Fibroblast of lung (primary cell): Measurements from ENCODE around the gene AASDH. TPM values are rescaled to one million over a fixed set of nuclear protein-coding genes. Genes with fewer than 3 reads are reported as not detected.
A peak's percentile ranks its signal among the peaks of the same experiment; 100 is the strongest.

Experiments used
- DNase-seq, 2 donors: peaks; one replicate each; pipeline versions ENCODE4 v3.0.0 to v3.0.0-alpha.2; 2010; ENCODE audit warnings: low read depth in 2 of 2
- H2AFZ ChIP-seq: 2 replicates; pipeline ENCODE4 v1.5.1; 2012; ENCODE audit warnings: low read length, control low read depth, inconsistent platforms
- H3K27ac ChIP-seq: 2 replicates; pipeline ENCODE4 v1.5.1; 2011; ENCODE audit warnings: low read length, control low read depth; ENCODE audit not compliant: insufficient read depth
- H3K27me3 ChIP-seq: 2 replicates; pipeline ENCODE4 v1.5.1; 2011; ENCODE audit warnings: mild to moderate bottlenecking, low read length; ENCODE audit not compliant: control insufficient read depth, insufficient read depth
- H3K36me3 ChIP-seq: 2 replicates; pipeline ENCODE4 v1.5.1; 2011; ENCODE audit warnings: low read length; ENCODE audit not compliant: control insufficient read depth, insufficient read depth
- H3K4me1 ChIP-seq: 2 replicates; pipeline ENCODE4 v1.5.1; 2011; ENCODE audit warnings: low read length; ENCODE audit not compliant: control insufficient read depth, insufficient read depth; ENCODE audit errors: extremely low read depth
- H3K4me2 ChIP-seq: 2 replicates; pipeline ENCODE4 v1.5.1; 2011; ENCODE audit warnings: low read length, control low read depth; ENCODE audit not compliant: insufficient read depth; ENCODE audit errors: extremely low read depth
- H3K4me3 ChIP-seq, 4 experiments: fragments of 200-600 bp in 1 of 4; sonication (generic) in 1 of 4; replicated peaks in 1 of 4; 2 replicates each; pipeline ENCODE4 v1.5.1; 2011 to 2016; ENCODE audit warnings: low read length in 4 of 4, low read depth in 3 of 4, mild to moderate bottlenecking in 3 of 4, control low read depth in 2 of 4, inconsistent platforms in 1 of 4, mixed read lengths in 1 of 4; ENCODE audit not compliant: insufficient read depth in 1 of 4; ENCODE audit errors: control extremely low read depth in 1 of 4
- H3K79me2 ChIP-seq: 2 replicates; pipeline ENCODE4 v1.5.1; 2012; ENCODE audit warnings: mild to moderate bottlenecking, low read length, inconsistent platforms; ENCODE audit not compliant: control insufficient read depth, insufficient read depth
- H3K9ac ChIP-seq: 2 replicates; pipeline ENCODE4 v1.5.1; 2011; ENCODE audit warnings: mild to moderate bottlenecking, low read length, control low read depth; ENCODE audit not compliant: insufficient read depth
- H3K9me3 ChIP-seq: 2 replicates; pipeline ENCODE4 v1.5.1; 2012; ENCODE audit warnings: low read depth, low read length; ENCODE audit not compliant: control insufficient read depth, insufficient read depth
- H4K20me1 ChIP-seq: 2 replicates; pipeline ENCODE4 v1.5.1; 2011; ENCODE audit warnings: low read length; ENCODE audit not compliant: control insufficient read depth, insufficient read depth; ENCODE audit errors: extremely low read depth
- CTCF ChIP-seq, 2 donors: IDR thresholded peaks in 1 of 2; conservative IDR thresholded peaks in 1 of 2; 1 replicate in 1 of 2; 2 replicates in 1 of 2; pipeline ENCODE4 v1.5.1; 2011 to 2012; ENCODE audit warnings: low read length in 2 of 2, control low read depth in 1 of 2, inconsistent platforms in 1 of 2, low read depth in 1 of 2, mild to moderate bottlenecking in 1 of 2
- EZH2 ChIP-seq: IDR thresholded peaks from 2 replicates; pipeline ENCODE4 v1.5.1; 2012; ENCODE audit warnings: low read length, control low read depth, mild to moderate bottlenecking; ENCODE audit errors: missing control alignments
- polyA minus RNA-seq: library from RNA; depleted of rRNA, polyadenylated mRNA; stranded (reverse); fragments of >200 nt; gene quantifications from 2 replicates; pipeline ENCODE4 v1.2.3, GENCODE V29; 2011; ENCODE audit warnings: low replicate concordance
- polyA plus RNA-seq, 2 donors: library from polyadenylated mRNA; depleted of rRNA in 1 of 2; stranded (reverse) in 1 of 2; unstranded in 1 of 2; fragments of >200 nt; gene quantifications; 2 replicates each; pipeline ENCODE4 v1.2.1, GENCODE V29; 2011 to 2012; ENCODE audit warnings: missing spikeins in 1 of 2
- total RNA-seq: library from RNA; depleted of rRNA; stranded (reverse); fragments of >200 nt; gene quantifications from 2 replicates; pipeline ENCODE4 v1.2.1, GENCODE V29; 2014

AASDH gene, protein sequence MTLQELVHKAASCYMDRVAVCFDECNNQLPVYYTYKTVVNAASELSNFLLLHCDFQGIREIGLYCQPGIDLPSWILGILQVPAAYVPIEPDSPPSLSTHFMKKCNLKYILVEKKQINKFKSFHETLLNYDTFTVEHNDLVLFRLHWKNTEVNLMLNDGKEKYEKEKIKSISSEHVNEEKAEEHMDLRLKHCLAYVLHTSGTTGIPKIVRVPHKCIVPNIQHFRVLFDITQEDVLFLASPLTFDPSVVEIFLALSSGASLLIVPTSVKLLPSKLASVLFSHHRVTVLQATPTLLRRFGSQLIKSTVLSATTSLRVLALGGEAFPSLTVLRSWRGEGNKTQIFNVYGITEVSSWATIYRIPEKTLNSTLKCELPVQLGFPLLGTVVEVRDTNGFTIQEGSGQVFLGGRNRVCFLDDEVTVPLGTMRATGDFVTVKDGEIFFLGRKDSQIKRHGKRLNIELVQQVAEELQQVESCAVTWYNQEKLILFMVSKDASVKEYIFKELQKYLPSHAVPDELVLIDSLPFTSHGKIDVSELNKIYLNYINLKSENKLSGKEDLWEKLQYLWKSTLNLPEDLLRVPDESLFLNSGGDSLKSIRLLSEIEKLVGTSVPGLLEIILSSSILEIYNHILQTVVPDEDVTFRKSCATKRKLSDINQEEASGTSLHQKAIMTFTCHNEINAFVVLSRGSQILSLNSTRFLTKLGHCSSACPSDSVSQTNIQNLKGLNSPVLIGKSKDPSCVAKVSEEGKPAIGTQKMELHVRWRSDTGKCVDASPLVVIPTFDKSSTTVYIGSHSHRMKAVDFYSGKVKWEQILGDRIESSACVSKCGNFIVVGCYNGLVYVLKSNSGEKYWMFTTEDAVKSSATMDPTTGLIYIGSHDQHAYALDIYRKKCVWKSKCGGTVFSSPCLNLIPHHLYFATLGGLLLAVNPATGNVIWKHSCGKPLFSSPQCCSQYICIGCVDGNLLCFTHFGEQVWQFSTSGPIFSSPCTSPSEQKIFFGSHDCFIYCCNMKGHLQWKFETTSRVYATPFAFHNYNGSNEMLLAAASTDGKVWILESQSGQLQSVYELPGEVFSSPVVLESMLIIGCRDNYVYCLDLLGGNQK
- 21.8 and 24.6 TPM in 2 replicates for total RNA-seq
- polyA plus RNA-seq = 9.0 and 10.0 TPM in 2 replicates
- 4.6 TPM in 2 replicates for polyA plus RNA-seq (2012)
- 0.63 and 9.3 TPM in 2 replicates for polyA minus RNA-seq

DNA sequence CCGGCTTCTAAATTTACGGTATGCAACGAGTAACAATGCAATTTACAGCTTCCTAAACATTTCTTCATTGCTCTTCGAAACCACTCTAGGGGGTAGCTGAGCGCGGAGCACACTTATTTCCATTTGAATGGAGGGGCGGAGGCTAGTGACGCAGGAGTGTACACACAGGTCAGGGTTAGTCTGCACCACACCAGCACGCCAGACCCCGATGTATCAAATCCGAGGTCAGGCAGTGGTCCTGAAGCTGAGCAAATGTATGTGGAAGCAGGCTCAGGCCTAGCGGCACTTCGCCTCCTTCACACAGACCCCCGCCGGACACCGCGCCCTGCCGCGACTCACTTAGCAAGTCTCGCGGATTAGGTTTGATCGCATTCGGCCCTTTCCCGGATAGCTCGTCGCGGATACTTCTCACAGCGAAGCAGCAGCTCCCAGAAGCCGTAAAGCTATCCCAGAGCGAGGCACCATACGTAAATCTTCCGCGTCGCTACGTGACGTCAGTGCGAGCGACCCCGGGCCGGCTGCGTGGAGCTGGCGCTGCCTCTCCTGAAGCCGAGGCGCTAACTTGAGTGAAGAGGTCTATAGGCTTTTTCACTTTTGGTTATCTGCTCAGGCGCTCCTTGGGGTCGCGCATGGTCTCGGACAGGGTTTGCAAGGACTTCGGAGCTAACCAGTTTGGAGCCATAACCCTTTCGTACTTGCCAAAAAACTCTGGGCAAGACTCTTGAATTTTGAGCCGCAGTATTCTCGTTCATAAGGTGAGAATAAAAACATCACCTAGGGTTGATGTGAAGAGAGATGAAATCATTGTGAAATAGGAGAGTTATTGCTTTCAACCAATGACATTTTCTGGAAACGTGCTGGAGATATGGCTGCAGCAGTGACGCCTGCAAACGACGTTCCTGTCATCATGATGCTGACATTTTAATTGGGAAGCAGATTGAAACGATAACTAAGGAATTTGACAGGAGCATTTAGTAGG, at the start of gene AASDH:
Gene AASDH, minus strand, starts transcription at position 469 of the 979 bp plus-strand sequence. CDS start 3,192 bp downstream, outside the sequence.
- no peaks in the 10 kb centered on the region for H3K4me1 ChIP-seq
- peak within 1 kb of the TSS; percentile 97 for H3K27ac ChIP-seq
- peak; percentile 94 to 96 for DNase-seq
- peak within 1 kb of the TSS; percentile 84 to 99 (median 90) for H3K4me3 ChIP-seq
- TF ChIP-seq CTCF (conservative IDR thresholded peaks at IDR 0.05 in 1 of 2, IDR thresholded peaks at IDR 0.05 in 1 of 2; ENCODE audit: low read depth in 1 of 2, low read length in 2 of 2) (no peak), EZH2 (no peak)
- H3K79me2 ChIP-seq = peaks cover 20% of the 10 kb centered on the region
- H3K4me2 ChIP-seq = peak within 1 kb of the TSS; percentile 97
- H3K9ac ChIP-seq = peak within 1 kb of the TSS; percentile 92
- H3K9me3 ChIP-seq = no peaks in the 10 kb centered on the region
- H3K36me3 ChIP-seq = no peaks in the 10 kb centered on the region
- H3K27me3 ChIP-seq = no peaks in the 10 kb centered on the region
- no peaks in the 10 kb centered on the region for H4K20me1 ChIP-seq
- peak within 1 kb of the TSS; percentile 87 for H2AFZ ChIP-seq

DNA sequence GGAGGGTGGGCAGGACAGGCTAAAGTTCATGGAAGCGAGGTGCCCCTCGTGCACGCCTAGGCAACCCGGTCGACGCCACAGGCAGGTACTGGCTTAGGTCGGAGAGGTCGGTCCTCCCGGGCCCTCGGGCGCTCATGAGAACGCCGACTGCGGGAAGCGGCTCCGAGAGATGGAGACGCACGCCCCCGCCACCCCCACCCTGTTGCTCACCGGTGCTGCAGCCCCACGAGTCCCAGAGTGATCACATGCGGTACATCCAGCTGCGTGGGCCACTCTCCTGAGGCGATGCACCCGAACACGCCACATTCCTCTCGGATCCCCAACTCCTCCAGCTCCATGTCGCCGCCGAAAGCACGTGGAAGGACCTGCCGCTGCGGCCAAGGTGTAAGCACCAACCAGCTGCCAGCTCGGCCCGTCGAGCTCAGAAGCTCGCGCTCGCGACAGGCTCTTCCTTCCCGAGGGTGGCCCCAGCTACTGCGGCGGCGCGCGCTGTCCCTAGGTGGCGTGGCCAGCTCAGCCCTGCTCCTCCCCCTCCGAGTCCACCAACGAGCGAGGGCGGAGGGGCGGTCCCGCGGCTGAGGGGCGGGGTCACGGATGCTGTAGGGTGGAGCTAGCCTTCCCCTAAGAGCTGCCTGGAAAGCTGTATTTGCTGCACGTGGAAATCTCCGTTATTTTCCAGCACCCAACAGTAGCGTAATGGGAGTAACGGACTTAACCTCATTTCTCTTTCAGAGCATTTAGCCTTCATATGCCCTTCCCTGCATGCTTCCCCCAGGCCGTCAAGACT, 48.0 kb upstream of the AASDH start, which contains the start of gene PPAT:
Gene PPAT, minus strand, starts transcription at position 476 of the 787 bp plus-strand sequence. Its CDS starts 138 bp downstream, at position 338.
- Histone ChIP-seq H3K4me3 (peak within 1 kb of the TSS; percentile 68 to 96 (median 82)), H3K27ac (peak within 1 kb of the TSS; percentile 92), H3K36me3 (no peaks in the 10 kb centered on the region), H3K27me3 (no peaks in the 10 kb centered on the region), H3K9me3 (no peaks in the 10 kb centered on the region), H4K20me1 (no peaks in the 10 kb centered on the region), H3K79me2 (peaks cover 56% of the 10 kb centered on the region), H3K4me2 (peak within 1 kb of the TSS; percentile 87), H2AFZ (peak within 1 kb of the TSS; percentile 76), H3K4me1 (no peaks in the 10 kb centered on the region), H3K9ac (peak within 1 kb of the TSS; percentile 85)
- no peak for TF ChIP-seq EZH2
- TF ChIP-seq CTCF (conservative IDR thresholded peaks at IDR 0.05 in 1 of 2, IDR thresholded peaks at IDR 0.05 in 1 of 2; ENCODE audit: low read depth in 1 of 2, low read length in 2 of 2) = peak; percentile 4 to 21
- peak; percentile 97 to 98 for DNase-seq
